Measurements from ENCODE around the gene FAM229A. TPM values are rescaled to one million over a fixed set of nuclear protein-coding genes. Genes with fewer than 3 reads are reported as not detected.
A peak's percentile ranks its signal among the peaks of the same experiment; 100 is the strongest.

The FAM229A gene
- polyA plus RNA-seq, 1 experiment, result 2.4 TPM

DNA sequence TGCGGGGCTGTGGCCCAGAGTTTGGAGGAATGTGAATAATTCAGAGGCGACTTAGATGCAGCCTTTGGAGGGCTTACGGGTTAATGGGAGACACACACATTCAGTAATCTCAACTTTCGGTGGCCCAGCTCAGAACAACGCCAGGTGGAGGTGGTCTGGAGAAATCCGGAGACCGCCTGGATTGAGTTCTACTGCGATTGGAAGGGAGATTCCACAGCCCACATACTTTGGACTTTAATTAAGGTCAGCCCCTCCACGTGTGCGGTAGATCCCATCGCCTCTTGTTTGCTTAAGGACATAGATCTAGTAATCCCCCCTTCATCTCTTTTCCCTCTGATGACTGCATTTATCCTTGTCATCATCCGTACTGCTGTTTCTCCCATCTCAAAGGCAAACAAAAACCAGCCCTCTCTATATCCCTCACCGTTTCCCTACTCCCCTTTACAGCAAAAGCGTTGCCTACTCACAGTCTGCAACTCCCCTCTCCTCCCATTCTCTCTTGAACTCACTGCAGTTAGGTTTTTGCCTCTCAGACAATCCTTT, 32.7 kb upstream of the FAM229A start:
- CTCF ChIA-PET, result interaction anchor here (1.4 to 4.5 kb wide), 2 partner anchors 20 to 179 kb away, joined by 5 to 28 read pairs; no protein-coding TSS in a partner anchor
- Histone ChIP-seq H3K4me3 (ENCODE audit: low read depth, low read length) (peak overlapping the region; percentile 80), H3K36me3 (ENCODE audit: control insufficient read depth, insufficient read depth, low read length) (peaks cover 12% of the 10 kb centered on the region), H3K27me3 (ENCODE audit: control insufficient read depth, insufficient read depth, low read length) (no peaks in the 10 kb centered on the region)
- POLR2A ChIA-PET, result interaction anchor here (0.5 to 1.2 kb wide), 2 partner anchors 194 to 459 kb away, joined by 3 to 9 read pairs; partner anchors contain the start of gene CCDC28B
- no peak for DNase-seq (ENCODE audit: low read depth)
- TF ChIP-seq CTCF (IDR thresholded peaks at IDR 0.05; ENCODE audit: insufficient read depth, low read depth, low read length), result no peak

DNA sequence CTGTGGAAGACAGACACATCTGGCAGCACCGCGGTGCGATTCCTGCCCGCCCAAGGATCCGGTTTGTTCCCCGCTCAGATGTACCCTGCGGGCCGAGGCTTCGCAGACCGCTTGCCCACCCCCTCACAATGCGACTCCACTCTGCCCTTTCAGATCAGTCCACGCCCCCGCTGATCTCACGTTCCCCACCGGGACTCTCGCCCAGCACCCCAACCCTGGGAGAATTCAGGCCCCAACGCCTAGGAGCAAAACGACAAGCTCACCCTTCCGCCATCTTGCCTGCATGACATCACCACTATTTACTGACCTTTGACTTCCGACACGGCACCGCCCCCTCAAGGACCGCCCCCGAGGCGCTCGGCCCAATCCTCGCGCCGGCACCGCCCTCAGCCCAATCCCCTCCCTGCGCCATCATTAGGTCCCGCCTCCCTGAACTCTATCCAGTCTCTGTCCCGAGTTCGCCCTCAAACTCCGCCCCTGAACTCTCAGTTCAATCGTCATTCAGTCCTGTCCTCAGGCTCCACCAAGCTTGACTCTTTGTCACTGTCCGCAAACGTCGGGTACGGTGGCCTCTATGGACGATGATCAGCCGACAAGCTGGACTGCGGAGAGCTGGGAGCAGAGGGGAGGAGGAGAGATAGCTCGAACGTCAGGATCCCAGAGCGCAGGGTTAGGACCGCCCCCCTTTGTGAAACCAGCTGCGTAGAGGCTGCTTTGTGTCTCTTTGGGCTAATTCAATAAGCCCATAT, 32.0 kb upstream of the FAM229A start, which contains the start of gene BSDC1:
Gene BSDC1, minus strand, starts transcription at position 301 of the 749 bp plus-strand sequence. Its CDS starts 27 bp downstream, at position 274.
- Histone ChIP-seq H3K27me3 (ENCODE audit: control insufficient read depth, insufficient read depth, low read length) (no peaks in the 10 kb centered on the region), H3K36me3 (ENCODE audit: control insufficient read depth, insufficient read depth, low read length) (peaks cover 15% of the 10 kb centered on the region), H3K4me3 (ENCODE audit: low read depth, low read length) (peak within 1 kb of the TSS; percentile 80)
- no peak for TF ChIP-seq CTCF (IDR thresholded peaks at IDR 0.05; ENCODE audit: insufficient read depth, low read depth, low read length)
- CTCF ChIA-PET, result interaction anchor here (1.4 to 4.5 kb wide), 2 partner anchors 21 to 179 kb away, joined by 5 to 28 read pairs; no protein-coding TSS in a partner anchor
- POLR2A ChIA-PET, result interaction anchor here (0.5 to 1.2 kb wide), 2 partner anchors 194 to 458 kb away, joined by 3 to 9 read pairs; partner anchors contain the start of gene CCDC28B
- peak; percentile 91 for DNase-seq (ENCODE audit: low read depth)

GRCh38 chr1:32393832-32394140, 31.5 kb upstream of the FAM229A start:
- H3K4me3 ChIP-seq (ENCODE audit: low read depth, low read length), result peak overlapping the region; percentile 80
- no peak for TF ChIP-seq CTCF (IDR thresholded peaks at IDR 0.05; ENCODE audit: insufficient read depth, low read depth, low read length)
- ChIA-PET POLR2A (interaction anchor here (1.2 kb wide), 1 partner anchor 193 kb away, joined by 3 read pairs; the partner anchor contains the start of gene CCDC28B), CTCF (interaction anchor here (1.4 to 4.5 kb wide), 2 partner anchors 21 to 178 kb away, joined by 5 to 28 read pairs; no protein-coding TSS in a partner anchor)
- H3K36me3 ChIP-seq (ENCODE audit: control insufficient read depth, insufficient read depth, low read length), result peaks cover 15% of the 10 kb centered on the region
- no peak for DNase-seq (ENCODE audit: low read depth)
- H3K27me3 ChIP-seq (ENCODE audit: control insufficient read depth, insufficient read depth, low read length), result no peaks in the 10 kb centered on the region

DNA sequence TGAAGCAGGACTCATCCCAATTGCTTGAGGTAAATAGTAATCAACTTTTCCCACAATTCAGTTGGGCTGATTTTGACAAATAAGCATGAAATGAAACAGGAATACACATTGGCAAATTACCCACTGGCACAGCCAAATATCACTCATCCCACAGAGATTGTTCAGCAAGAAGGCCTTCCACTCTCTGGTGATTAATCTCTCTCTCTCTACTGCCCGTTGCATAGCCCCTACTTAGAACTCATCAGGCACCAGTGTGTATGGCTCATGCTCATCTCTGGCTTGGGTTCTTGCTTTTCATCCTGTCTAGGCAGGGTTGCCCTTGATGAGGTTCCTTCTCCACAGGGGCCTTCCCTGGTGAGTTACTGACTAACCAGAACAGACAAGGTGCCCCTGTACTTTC, 30.9 kb upstream of the FAM229A start:
- DNase-seq (ENCODE audit: low read depth), result no peak
- POLR2A ChIA-PET, result no interaction called here
- Histone ChIP-seq H3K36me3 (ENCODE audit: control insufficient read depth, insufficient read depth, low read length) (peaks cover 15% of the 10 kb centered on the region), H3K27me3 (ENCODE audit: control insufficient read depth, insufficient read depth, low read length) (no peaks in the 10 kb centered on the region), H3K4me3 (ENCODE audit: low read depth, low read length) (peak overlapping the region; percentile 80)
- no peak for TF ChIP-seq CTCF (IDR thresholded peaks at IDR 0.05; ENCODE audit: insufficient read depth, low read depth, low read length)
- CTCF ChIA-PET, result interaction anchor here (0.6 kb wide), 1 partner anchor 8 kb away, joined by 3 read pairs; no protein-coding TSS in a partner anchor

- TF ChIP-seq CTCF (IDR thresholded peaks at IDR 0.05; ENCODE audit: insufficient read depth, low read depth, low read length), result no peak
- no peak for DNase-seq (ENCODE audit: low read depth)
- H3K27me3 ChIP-seq (ENCODE audit: control insufficient read depth, insufficient read depth, low read length), result no peaks in the 10 kb centered on the region
- POLR2A ChIA-PET, result no interaction called here
- CTCF ChIA-PET, result no interaction called here
- peaks cover 17% of the 10 kb centered on the region for H3K36me3 ChIP-seq (ENCODE audit: control insufficient read depth, insufficient read depth, low read length)
- no peak overlapping the region for H3K4me3 ChIP-seq (ENCODE audit: low read depth, low read length)
These were observed 30.0 kb upstream of the FAM229A start for GRCh38 chr1:32392325-32392724.
